ENCODE data around the gene CCDC17.

The CCDC17 gene

DNA sequence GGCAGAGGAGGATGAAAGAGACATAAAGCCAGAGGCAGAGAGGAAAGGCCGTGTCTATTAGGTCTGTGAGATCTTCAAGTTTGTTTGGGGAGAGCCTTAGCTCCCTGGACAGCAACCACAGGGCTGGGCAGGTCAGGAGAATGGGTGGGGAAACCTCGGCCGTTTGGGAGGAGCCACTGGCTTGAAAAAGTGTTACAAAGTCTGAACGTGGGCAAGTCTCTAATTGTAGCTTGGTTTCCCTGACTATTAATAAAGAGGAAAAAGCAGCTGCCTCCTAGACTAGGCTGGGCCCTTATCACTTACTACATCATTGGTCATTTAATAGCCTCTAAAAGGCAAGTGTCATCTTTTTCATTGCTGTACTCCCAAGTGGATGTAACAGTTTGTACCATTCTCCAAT, at the start of gene CCDC17:
CCDC17 (minus strand) TSS at position 83 of the 400 bp plus-strand sequence. CDS start 145 bp downstream, outside the sequence.
- DNase-seq (ENCODE audit: low read depth in 2 of 2, low spot score in 1 of 2) = no peak

DNA sequence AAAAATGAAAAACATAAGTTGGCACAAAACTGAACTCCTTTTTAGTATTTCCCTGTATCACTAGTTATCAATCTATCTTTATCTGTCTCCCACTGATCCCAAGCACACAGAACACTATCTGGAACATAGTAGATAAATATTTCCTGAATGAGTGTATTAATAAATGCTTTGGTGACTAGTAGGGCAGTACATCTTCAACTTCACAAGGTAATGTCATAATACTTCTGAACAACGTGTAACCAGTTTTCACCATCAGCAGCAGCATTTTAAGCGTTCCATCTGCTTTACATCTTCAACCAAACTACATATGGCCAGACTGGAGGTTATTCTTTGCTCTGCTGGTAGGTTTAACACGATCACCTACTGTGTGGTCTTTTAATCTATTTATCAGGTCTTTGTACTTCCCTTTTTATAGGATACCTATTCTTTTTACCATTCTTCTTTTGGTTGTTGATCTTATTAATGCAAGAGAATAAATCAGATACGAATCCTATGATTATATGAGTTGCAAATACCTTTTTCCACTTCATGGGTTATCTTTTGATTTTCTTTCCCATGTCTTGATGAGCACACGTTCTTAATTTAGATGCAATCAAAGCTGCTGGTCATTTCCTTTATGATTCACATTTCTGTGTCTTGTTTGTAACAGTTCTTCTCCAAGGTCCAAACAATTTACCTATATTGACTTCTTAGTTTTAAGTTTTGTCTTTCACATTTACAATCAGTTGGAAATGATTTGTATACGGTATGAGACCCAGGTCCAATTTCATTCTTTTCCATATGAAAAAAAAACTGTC, 46.2 kb upstream of the CCDC17 start:
- DNase-seq (ENCODE audit: low read depth in 2 of 2, low spot score in 1 of 2) = no peak

DNA sequence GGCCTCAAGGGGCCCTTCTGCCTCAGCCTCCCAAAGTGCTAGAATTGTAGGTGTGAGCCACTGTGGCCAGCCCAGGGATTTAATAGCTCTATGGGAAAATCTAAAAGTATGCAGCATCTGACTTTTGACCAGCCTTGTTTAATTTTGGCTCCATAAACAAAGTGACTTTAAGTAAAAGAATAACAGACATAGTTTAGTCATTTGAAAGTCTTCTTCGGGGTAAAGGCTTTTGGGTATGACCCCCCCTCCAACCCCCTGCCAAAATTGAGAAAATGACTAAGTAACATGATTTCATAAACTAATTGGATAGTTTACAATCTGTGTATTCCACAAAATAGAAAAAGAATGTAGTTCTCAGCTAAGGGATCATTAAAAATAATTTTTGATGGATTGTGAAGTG, 45.5 kb upstream of the CCDC17 start:
- DNase-seq (ENCODE audit: low read depth in 2 of 2, low spot score in 1 of 2) = no peak

GRCh38 chr1:45668526-45668925, 44.7 kb upstream of the CCDC17 start:
- no peak for DNase-seq (ENCODE audit: low read depth in 2 of 2, low spot score in 1 of 2)

GRCh38 chr1:45667321-45668111, 43.7 kb upstream of the CCDC17 start:
- no peak for DNase-seq (ENCODE audit: low read depth in 2 of 2, low spot score in 1 of 2)

GRCh38 chr1:45666836-45667235, 43.0 kb upstream of the CCDC17 start:
- no peak for DNase-seq (ENCODE audit: low read depth in 2 of 2, low spot score in 1 of 2)

DNA sequence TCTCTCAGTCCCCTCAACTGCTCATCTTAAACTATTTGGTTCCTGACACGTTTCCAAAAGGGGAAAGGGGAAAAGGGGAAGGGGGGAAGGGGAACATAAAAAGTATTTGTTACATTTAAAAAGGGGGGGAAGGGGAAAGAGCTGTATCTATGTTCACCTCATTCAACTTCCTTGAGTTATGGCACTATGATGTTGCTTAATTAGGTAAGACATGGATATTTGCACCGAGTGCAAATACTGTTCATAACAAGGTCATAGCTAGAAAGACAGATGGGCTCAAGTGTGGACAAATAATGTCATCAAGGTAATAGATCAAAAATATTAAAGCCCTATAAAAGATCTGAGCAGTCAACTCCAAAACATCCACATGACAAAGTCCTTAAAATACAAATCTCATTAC, 36.5 kb upstream of the CCDC17 start:
- DNase-seq (ENCODE audit: low read depth in 2 of 2, low spot score in 1 of 2) = no peak

DNA sequence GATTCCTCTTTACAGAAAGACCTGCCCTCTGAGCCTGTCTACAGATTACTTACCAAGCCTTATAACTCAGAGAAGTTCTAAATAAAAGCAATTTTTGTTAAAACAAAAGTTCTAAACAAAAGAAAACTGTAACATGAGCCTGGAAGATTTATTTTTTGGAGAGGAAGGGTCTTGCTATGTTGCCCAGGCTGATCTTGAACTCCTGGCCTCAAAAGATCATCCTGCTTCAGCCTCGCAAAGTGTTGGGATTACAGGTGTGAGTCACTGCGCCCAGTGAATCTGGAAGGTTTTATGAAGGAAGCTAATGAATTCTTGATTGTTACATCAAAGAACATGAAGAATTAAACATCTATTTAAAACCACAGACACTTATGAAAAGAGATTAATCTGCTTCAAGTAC, 35.4 kb upstream of the CCDC17 start:
- DNase-seq (ENCODE audit: low read depth in 2 of 2, low spot score in 1 of 2) = no peak

GRCh38 chr1:45658171-45658570, 34.3 kb upstream of the CCDC17 start:
- DNase-seq (ENCODE audit: low read depth in 2 of 2, low spot score in 1 of 2) = no peak

DNA sequence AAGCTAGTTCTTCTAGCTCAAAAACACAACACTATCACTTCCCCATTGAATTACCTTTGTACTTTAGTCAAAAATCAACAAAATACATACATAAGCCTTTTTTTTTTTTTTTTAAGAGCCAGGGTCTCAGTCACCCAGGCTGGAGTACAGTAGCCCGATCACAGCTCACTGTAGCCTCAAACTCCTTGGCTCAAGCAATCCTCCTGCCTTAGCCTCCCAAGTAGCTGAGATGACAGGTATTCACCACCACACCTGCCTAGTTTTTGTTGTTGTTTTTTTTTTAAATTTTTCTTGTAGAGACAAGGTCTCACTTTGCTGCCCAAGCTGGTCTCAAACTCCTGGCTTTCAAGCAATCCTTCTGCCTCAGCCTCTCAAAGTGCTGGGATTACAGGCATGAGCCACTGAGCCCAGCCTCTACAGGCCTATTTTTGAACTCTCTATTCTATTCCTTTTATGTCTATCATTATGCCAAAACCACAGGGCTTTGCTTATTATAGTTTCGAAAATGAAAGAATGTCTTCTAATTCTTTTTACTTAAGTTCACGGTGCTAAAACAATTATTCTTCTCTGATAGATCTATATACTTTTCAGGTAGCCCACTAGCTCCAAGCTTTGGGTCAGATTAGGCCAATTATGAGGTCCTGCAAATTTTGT, 32.8 kb upstream of the CCDC17 start:
- DNase-seq (ENCODE audit: low read depth in 2 of 2, low spot score in 1 of 2) = no peak

GRCh38 chr1:45654540-45655280, 30.9 kb upstream of the CCDC17 start:
- no peak for DNase-seq (ENCODE audit: low read depth in 2 of 2, low spot score in 1 of 2)

GRCh38 chr1:45647248-45648021, 23.6 kb upstream of the CCDC17 start:
- DNase-seq (ENCODE audit: low read depth in 2 of 2, low spot score in 1 of 2) = no peak

GRCh38 chr1:45644661-45645060, 20.8 kb upstream of the CCDC17 start:
- no peak for DNase-seq (ENCODE audit: low read depth in 2 of 2, low spot score in 1 of 2)

- no peak for DNase-seq (ENCODE audit: low read depth in 2 of 2, low spot score in 1 of 2)
These were observed 20.1 kb upstream of the CCDC17 start for GRCh38 chr1:45643978-45644377.

GRCh38 chr1:45643321-45643720, 19.5 kb upstream of the CCDC17 start:
- no peak for DNase-seq (ENCODE audit: low read depth in 2 of 2, low spot score in 1 of 2)

GRCh38 chr1:45640293-45640692, 16.4 kb upstream of the CCDC17 start:
- no peak for DNase-seq (ENCODE audit: low read depth in 2 of 2, low spot score in 1 of 2)

GRCh38 chr1:45635211-45635610, 11.4 kb upstream of the CCDC17 start:
- no peak for DNase-seq (ENCODE audit: low read depth in 2 of 2, low spot score in 1 of 2)

DNA sequence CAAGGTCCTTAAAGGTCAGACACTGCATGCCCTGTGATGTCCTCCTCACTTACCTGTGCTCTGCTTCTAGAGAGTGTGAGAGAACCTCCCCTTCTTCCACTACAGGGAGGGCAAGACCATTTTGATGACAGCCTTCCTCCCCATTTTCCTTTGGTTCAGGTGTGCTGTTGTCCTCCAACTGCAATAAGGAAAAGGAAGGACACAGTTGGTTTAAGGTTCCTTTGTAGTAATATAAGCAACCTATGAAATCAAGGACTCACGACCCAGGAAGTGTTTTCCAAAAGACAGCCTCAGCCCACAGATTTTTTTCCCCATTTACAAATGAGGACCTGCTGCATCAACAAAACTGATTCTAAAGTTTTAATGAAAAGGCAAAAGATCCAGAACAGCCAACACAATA, 6.6 kb upstream of the CCDC17 start:
- DNase-seq (ENCODE audit: low read depth in 2 of 2, low spot score in 1 of 2) = no peak

DNA sequence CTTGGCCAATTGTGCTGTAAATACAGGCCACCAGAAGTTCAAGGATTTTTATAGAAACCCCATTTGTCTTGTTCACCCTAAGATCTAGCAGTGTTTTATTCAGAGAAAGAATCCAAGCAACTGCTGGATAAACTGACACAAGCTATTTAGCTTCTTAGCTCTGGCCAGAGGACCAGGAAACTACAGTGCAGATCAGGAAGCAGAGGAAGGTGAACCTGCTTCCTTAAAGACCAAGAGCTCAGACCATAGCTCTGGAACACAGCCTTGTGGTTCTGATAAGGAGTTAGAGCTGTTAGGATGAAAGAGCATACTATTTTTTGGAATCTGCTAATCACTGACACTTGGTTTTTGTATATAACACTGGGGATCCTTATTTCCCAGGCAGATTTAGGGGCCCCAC, 5.2 kb upstream of the CCDC17 start:
- DNase-seq (ENCODE audit: low read depth in 2 of 2, low spot score in 1 of 2) = no peak

All from stimulated activated CD8-positive, alpha-beta memory T cell treated with anti-CD3 and anti-CD28 coated beads, Interleukin-4, amount 100 ng/mL, for 4 hours (primary cell).